ENCODE results near the gene C13orf42.

The C13orf42 gene

GRCh38 chr13:51033421-51034185, 77.5 kb downstream of the C13orf42 start:
- DNase-seq (ENCODE audit: low read depth in 2 of 2), result no peak

DNA sequence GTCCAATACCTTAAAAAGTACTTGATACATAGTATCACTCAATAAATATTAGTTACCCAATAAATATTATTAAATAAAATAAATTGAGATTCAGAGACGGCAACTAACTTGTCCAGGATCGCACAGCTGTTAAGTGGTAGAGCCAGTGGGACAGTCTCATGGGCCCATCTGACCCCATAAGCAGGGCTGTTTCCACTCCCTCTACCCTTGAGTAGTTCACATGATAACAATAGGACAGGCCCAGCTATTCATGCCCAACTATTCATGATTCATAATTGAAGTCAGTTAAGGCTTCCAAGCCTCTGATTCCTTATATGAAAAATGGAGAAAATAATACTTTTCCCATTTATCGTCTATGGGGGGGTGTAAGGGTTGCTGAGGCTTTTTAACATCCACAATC, 78.2 kb downstream of the C13orf42 start:
- no peak for DNase-seq (ENCODE audit: low read depth in 2 of 2)

Data from fibroblast of skin of left biceps (primary cell).